Right kidney (tissue), 1 donor: Measurements from ENCODE around the gene CCDC116.
"Not testable (repeated sequence)": the region's sequence is repeated elsewhere in the genome, so short reads cannot be mapped to it uniquely, and the experiment has no call there.

Experiments used
- DNase-seq: peaks from one replicate; pipeline ENCODE4 v3.0.0-alpha.2; 2016

The CCDC116 gene

GRCh38 chr22:21609556-21610157 is 22.9 kb upstream of the CCDC116 start:
- not testable (repeated sequence) for DNase-seq

GRCh38 chr22:21611210-21611977 is 21.2 kb upstream of the CCDC116 start:
- DNase-seq: no peak

GRCh38 chr22:21612858-21613257 is 19.7 kb upstream of the CCDC116 start:
- DNase-seq: no peak

GRCh38 chr22:21613553-21614233 is 18.9 kb upstream of the CCDC116 start:
- DNase-seq: no peak

- DNase-seq: no peak
Measured at GRCh38 chr22:21615731-21616130, 16.8 kb upstream of the CCDC116 start.

GRCh38 chr22:21617337-21617736 is 15.2 kb upstream of the CCDC116 start:
- not testable (repeated sequence) for DNase-seq

- DNase-seq: no peak
Measured at GRCh38 chr22:21621025-21621424, 11.5 kb upstream of the CCDC116 start.

GRCh38 chr22:21622011-21622918 is 10.3 kb upstream of the CCDC116 start:
- DNase-seq: no peak

- no peak for DNase-seq
Measured at GRCh38 chr22:21622919-21623647, 9.5 kb upstream of the CCDC116 start.

- no peak for DNase-seq
Measured at GRCh38 chr22:21623648-21623970, 9.0 kb upstream of the CCDC116 start.

GRCh38 chr22:21624120-21624879 is 8.3 kb upstream of the CCDC116 start:
- no peak for DNase-seq

GRCh38 chr22:21624880-21625791 is 7.4 kb upstream of the CCDC116 start:
- DNase-seq: no peak

- no peak for DNase-seq
Measured at GRCh38 chr22:21626073-21626734, 6.4 kb upstream of the CCDC116 start.

GRCh38 chr22:21626735-21627469 is 5.7 kb upstream of the CCDC116 start:
- DNase-seq: no peak

- DNase-seq: no peak
Measured at GRCh38 chr22:21628386-21629254, 3.9 kb upstream of the CCDC116 start.

- peak; percentile 88 for DNase-seq
Measured at GRCh38 chr22:21629255-21630149, 3.1 kb upstream of the CCDC116 start, which contains the start of gene YDJC. TSS of gene YDJC (minus strand) at chr22:21630022. CDS start at chr22:21630014, 8 bp downstream.
